Measurements from ENCODE around the gene SLC6A8.

SLC6A8 gene

GRCh38 chrX:153648358-153649177, 39.2 kb upstream of the SLC6A8 start:
- no peak for DNase-seq

DNA sequence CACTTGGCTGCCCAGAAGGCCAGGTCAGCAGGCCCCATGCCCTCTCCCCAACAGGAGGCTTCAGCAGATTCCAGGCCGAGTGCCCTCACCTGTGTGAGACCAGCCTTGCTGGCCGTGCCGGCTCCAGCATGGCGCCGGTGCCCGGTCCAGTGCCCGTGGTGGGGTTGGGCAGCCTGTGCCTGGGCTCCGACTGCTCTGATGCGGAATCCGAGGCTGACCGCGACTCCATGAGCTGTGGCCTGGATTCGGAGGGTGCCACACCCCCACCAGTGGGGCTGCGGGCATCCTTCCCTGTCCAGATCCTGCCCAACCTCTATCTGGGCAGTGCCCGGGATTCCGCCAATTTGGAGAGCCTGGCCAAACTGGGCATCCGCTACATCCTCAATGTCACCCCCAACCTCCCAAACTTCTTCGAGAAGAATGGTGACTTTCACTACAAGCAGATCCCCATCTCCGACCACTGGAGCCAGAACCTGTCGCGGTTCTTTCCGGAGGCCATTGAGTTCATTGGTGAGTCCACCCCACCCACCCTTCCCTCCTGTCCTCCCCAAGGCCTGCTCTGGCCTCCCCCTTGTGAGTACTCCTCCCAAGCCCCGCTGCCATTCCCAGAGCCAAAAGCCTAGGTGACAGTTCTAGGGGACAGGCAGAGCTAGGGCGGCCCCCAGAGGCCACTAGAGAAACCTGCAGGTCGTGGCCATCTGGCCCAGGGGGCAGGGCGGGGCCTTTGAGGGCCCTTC, 38.4 kb upstream of the SLC6A8 start:
- no peak for DNase-seq

GRCh38 chrX:153649915-153650782, 37.6 kb upstream of the SLC6A8 start:
- no peak for DNase-seq

DNA sequence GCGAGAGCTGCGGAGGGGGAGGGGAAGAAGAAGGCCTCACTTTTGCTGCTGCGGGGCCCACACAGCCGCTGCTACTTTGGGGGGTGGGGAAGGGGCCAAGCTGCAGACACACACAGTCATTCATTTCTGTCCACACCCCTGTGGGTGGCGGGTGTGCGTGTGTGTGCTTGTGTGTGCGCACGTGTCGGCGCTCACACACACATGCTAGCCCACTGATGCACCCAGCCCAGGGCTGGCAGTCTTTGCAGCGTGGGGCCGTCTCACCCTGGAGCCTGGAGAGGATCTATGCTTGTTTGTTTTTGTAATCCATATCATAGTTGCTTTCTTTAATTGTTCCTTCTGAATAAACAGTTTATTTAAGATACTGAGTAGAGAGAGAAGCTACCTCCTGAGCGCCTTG, 36.8 kb upstream of the SLC6A8 start:
- no peak for DNase-seq

GRCh38 chrX:153651540-153652079, 36.1 kb upstream of the SLC6A8 start:
- no peak for DNase-seq

GRCh38 chrX:153653556-153653955, 34.2 kb upstream of the SLC6A8 start:
- no peak for DNase-seq

DNA sequence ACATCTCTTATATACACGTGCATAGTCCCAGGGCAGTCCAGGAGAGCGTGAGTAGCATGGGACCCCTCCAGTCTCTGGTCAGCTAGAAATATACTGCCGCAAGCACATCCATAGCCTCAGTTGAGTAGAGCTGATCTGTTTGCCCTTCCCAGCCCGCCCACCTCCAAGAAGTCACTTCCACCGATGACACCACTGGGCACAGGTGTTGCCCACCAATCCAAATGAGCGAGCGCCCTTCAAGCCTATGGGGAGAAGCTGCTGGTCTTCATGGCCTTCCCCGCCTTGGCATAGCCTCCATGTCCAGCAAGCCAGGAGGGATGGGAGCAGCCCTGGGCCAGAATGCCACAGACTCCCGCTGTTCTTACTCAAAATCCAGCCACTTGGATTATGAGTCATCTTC, 30.6 kb upstream of the SLC6A8 start:
- no peak for DNase-seq

GRCh38 chrX:153659268-153659667, 28.5 kb upstream of the SLC6A8 start:
- no peak for DNase-seq

GRCh38 chrX:153662266-153662665, 25.5 kb upstream of the SLC6A8 start:
- peak; percentile 34 for DNase-seq

DNA sequence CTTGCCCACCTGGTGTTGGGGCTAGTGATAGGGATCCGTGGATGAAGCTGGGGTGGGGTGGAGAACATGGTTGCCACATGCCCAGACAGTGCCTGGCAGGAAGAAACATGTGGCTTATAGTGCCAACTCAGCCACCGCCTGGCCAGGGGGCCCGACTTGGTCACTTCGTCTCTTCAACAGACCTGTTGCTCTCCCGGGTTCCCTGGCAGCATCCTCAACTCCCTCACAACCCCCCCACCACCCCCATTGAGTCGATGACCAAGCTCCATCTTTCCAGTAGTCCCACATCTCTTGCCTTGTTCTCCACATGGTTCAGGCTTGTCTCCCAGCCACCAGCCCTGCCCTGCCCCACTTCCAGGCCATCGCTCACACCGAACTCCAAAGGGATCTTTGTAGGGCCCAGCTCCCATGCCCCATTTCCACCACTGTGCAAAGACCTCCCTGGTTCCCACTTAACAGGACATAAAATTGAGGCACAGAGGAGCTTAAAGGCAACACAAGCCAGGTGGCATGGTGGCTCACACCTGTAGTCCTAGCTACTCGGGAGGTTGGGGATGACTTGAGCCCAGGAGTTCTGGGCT, 21.9 kb upstream of the SLC6A8 start:
- DNase-seq = no peak

- no peak for DNase-seq
Observed at GRCh38 chrX:153667281-153667955, 20.3 kb upstream of the SLC6A8 start.

DNA sequence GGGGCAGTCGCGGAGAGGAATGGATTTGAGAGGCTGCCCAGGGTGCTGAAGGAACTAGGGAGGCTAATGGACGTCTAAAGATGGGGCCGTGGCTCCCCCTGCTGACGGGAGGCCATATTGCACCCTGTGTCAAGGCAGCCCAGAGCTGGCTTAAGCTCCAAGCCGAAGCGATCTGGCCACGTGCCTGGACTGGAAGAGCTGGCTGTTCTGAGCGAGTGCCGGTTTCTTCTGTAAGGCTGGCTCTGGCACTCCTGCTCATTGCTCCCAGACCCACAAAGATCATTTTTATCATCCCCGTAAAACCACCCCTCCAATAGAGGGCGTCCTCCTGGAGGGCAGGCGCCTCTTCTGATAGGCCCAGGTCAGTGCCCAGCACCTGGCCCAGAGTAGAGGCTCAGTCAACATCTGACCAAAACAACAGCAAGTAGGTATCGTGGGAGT, 19.8 kb upstream of the SLC6A8 start:
- peak; percentile 69 for DNase-seq

DNA sequence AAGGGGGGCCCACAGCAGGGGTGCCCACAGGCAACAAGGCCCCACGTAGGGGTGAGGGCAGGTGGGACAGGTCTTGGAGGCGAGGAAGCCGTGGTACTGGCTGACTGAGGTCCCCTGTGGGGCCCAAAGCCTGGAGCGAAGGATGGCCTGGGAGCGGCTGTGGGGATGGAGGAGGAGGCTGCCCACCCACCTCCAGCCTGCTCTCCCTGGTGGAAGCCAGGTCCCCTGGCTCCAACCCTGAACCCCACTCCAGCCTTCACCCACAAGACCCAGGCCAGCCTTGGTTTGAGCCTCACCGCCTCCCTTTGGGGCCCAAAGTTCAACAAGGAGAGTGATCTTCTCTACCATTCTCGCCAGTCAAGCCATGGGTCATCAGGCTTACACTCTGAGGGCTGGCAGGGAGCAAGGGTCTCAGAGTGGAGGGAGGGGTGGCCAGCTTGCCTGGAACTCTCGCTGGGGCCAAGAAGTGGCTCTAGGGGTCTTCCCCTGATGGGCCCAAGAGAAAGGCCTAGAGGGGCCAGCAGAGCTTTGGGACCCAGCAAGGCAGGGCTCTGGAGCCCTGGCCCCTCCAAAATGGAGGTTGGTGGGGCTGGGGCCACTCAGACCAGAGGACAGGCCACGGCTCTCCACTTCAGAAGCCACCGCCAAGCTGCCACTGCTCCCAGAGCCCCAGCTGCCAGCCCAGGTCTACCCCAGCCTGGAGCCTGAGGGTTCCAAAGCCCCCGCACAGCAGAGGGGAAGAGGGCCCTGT, 19.1 kb upstream of the SLC6A8 start:
- no peak for DNase-seq

DNA sequence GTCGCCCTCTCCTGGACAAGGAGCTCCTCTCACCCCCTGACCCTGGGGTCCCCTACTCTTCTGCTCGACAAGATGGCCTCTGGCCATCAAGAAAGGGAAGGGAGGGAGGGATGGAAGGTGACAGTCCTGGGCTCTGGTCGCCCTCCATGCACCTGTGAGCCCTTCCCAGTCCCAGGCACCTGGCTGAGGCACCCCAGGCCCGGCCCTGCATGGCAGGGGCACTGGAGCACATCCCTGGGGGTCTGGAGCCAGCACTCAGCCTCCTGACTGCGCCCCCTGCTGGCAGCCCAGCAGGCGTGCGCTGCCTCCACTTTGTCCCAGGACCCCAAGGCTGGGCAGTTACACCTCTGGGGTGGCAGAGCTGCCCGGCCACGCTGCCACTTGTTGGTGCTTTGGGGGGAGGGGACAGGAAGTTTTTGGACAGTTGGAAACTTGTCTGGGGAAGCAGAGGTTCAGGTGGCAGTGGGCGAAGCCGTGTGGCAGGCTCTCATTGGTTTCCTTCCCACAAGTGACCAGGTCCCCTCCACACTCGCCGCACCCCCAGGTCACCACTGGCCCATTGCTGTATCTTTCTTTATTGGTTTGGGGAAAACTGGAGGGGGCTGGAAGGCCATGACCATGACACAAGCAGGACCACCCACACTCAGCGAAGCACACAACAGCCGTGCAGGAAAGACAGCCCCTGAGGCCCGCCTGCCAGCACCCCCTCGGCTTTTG, 18.4 kb upstream of the SLC6A8 start:
- DNase-seq = peak; percentile 15

GRCh38 chrX:153669901-153670731, 17.6 kb upstream of the SLC6A8 start:
- DNase-seq = no peak

GRCh38 chrX:153670748-153671588, 16.8 kb upstream of the SLC6A8 start:
- no peak for DNase-seq

GRCh38 chrX:153671589-153672530, 15.9 kb upstream of the SLC6A8 start:
- no peak for DNase-seq
